ENCODE data around the gene METTL16. TPM values are rescaled to one million over a fixed set of nuclear protein-coding genes. Genes with fewer than 3 reads are reported as not detected.

The METTL16 gene
- total and polyA plus RNA-seq, 2 experiments from 2014 or later: 40.1 to 80.8 TPM

GRCh38 chr17:2485970-2486369 lies 25.7 kb downstream of the METTL16 start (continued):
- TF ChIP-seq CTCF (conservative IDR thresholded peaks at IDR 0.05; ENCODE audit: low read depth in 2 of 2): no peak
- TF ChIP-seq EZH2 (IDR thresholded peaks at IDR 0.05; ENCODE audit: low read depth, unreplicated experiment): no peak
- no peak for TF ChIP-seq CREB1 (CRISPR knock-in tag; IDR thresholded peaks at IDR 0.05; ENCODE audit: low read depth)
- TF ChIP-seq ZNF331 (CRISPR knock-in tag; IDR thresholded peaks at IDR 0.05; ENCODE audit: low read depth): no peak
- no peak for TF ChIP-seq REST (IDR thresholded peaks at IDR 0.05; ENCODE audit: unreplicated experiment)

DNA sequence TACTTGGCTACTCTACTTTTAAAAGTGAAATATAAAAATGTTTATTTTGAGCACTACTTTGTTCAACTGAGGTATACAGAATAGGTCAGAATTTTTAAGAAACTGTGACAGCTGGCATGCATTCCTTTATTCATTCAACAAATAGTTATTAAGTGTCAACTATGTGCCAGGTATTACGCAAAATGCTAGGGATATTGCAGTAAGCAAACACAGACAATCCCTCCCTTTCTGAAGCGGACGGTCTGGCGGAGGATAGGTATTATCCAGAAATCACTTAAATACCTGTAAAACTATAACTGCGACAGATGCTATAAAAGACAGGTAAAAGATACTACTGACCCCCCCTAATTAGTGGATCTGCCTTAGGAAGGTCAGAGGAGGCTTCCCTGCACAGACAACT lies 26.1 kb downstream of the METTL16 start:
- H3K4me1 ChIP-seq (ENCODE audit: insufficient read depth): peaks cover 34% of the 10 kb centered on the region
- no peak overlapping the region for H3K4me2 ChIP-seq
- peaks cover 43% of the 10 kb centered on the region for H4K20me1 ChIP-seq (replicated peaks; ENCODE audit: insufficient read depth)
- H3K9me3 Mint-ChIP-seq: no peaks in the 10 kb centered on the region
- H3K4me3 ChIP-seq: no peak overlapping the region
- no peak for DNase-seq (ENCODE audit: low spot score)
- TF ChIP-seq ZNF114 (CRISPR knock-in tag; IDR thresholded peaks at IDR 0.05) (no peak), CTCF (conservative IDR thresholded peaks at IDR 0.05; ENCODE audit: low read depth in 2 of 2) (no peak), ETS1 (IDR thresholded peaks at IDR 0.05) (no peak)
- H3K27ac Mint-ChIP-seq: no peak overlapping the region
- ATAC-seq: no peak
- no peaks in the 10 kb centered on the region for H3K36me3 ChIP-seq (ENCODE audit: insufficient read depth)
- no peaks in the 10 kb centered on the region for H3K27me3 ChIP-seq (ENCODE audit: insufficient read depth)
- H2AFZ ChIP-seq: no peak overlapping the region
- H3K36me3 Mint-ChIP-seq (ENCODE audit: low read depth): no peaks in the 10 kb centered on the region
- H3K4me1 Mint-ChIP-seq: peaks cover 43% of the 10 kb centered on the region
- no peak overlapping the region; the same call in 2 of the 3 replicates for H3K4me3 Mint-ChIP-seq
- H3K9me2 ChIP-seq (ENCODE audit: insufficient read depth): no peaks in the 10 kb centered on the region
- no peaks in the 10 kb centered on the region for H3F3A ChIP-seq (replicated peaks; ENCODE audit: low read depth)
- peaks cover 100% of the 10 kb centered on the region for H3K79me2 ChIP-seq (replicated peaks; ENCODE audit: insufficient read depth)
- no peak overlapping the region for H3K27ac ChIP-seq (ENCODE audit: low read depth)
- no peaks in the 10 kb centered on the region for H3K27me3 Mint-ChIP-seq (ENCODE audit: insufficient read depth, low read depth, poor library complexity)

Measured in GM23338 (cell line).